GM21825 (cell line): ENCODE data around the gene CDYL2.
"Not testable (repeated sequence)": the region's sequence is repeated elsewhere in the genome, so short reads cannot be mapped to it uniquely, and the experiment has no call there.

Experiments
- ATAC-seq: cut with Tn5 transposase; IDR thresholded peaks from one replicate; pipeline ENCODE4 v1.9.1; 2021; ENCODE audit warnings: mild to moderate bottlenecking, moderate library complexity; ENCODE audit not compliant: unreplicated experiment

CDYL2 gene

DNA sequence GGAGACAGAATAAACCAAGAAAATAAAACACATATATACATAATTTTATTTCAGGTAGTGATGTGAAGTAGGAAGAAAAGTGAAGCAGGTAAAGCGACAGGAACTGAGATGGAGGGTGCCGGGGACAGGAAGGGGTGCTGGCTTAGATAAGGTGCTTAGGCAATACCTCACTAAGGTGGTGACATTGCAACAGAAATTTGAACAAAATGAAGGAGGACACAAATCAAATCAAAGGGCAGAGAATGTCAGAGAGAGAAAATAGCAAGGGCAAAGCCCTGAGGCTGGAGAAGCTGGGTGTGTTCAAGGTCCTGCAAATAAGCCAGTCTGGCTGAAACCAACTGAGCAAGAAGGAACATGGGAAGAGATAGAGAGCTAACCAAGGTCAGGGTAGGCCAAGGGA lies 5.0 kb upstream of the CDYL2 start:
- ATAC-seq, result no peak

- no peak for ATAC-seq
These were observed 3.5 kb upstream of the CDYL2 start for GRCh38 chr16:80807906-80808305.

DNA sequence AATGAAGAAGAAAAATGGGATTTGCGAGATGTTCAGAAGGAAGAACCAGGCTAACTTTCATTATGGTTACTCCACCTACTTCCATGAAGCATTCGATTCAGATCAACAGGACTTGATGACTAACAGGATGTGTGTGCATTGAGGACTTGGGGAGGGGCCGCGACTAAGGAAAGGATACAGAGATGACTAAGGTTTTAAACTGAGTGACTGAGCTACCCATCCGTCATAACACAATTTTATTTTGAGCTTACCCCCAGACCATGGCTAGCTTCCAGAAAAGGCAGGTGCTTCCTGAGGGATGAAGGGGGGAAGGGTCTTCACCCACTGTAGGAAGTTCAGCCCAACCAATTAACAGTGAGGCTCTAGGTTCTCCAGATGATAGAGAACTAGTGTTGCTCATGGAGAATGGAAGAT lies 2.5 kb upstream of the CDYL2 start:
- no peak for ATAC-seq

- no peak for ATAC-seq
These were observed 1.9 kb upstream of the CDYL2 start for GRCh38 chr16:80806289-80806688.

DNA sequence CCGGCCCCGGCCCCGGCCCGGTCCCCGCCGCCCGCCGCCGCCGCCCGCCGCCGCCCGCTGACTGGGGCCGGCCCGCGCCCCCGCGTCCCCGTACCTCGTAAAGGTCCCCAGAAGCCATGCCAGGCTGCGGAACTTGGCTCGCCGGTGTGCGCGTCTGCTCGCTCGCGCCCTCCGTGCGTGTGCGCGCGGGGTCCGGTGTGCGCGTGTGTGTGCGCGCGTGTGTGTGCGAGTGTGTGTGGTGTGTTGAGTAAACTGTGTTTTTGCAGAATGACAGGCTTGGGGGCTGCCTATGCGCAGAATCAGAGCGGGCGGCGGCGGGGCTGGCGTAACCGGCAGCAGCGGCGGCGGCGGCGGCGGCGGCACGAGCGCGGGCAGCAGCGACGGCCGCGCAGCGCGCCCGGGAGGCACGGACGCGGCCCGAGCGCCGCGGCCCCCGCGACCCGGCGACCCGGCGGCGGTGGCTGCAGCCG lies 307 bp downstream of the CDYL2 start:
- peak; percentile 11 for ATAC-seq

- ATAC-seq, result no peak
These were observed 901 bp downstream of the CDYL2 start for GRCh38 chr16:80803339-80804055.

- no peak for ATAC-seq
These were observed 1.5 kb downstream of the CDYL2 start for GRCh38 chr16:80802902-80803301.

DNA sequence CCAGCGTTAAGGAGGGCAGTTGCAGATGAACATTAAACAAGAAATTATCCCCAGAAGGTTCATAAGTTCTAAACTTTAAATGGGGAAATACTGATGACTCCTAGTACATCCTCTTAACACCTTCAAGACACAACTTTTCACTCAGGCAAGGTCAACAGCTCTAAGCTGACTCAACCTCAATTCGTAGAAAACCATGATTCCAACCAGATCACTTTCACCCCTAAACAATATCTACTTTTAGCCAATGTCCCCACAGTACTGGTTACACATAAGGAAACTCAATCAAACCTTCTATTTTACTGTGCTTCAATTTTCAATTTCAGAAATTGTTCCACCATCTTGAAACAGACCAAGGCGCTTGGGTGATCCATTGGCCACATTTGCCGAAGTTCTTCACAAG lies 2.3 kb downstream of the CDYL2 start:
- ATAC-seq, result no peak

DNA sequence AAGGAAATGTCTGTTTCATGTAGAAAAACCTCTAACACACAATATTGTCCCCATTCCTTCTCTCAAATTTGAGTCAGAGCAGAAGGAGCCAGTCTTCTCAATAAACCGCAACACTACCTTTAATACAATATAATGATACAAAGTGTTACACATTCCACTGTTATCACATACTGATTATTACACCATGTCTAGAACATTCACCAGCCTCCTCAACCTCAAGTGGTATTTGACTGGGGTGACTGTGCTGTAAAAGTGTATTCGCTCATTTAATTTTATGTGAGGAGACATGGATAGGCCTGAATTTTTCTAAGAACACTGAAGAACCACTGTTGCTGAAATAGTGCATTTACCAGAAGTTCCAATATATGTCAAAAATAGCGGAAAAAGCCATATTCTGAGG lies 10.3 kb downstream of the CDYL2 start:
- no peak for ATAC-seq

DNA sequence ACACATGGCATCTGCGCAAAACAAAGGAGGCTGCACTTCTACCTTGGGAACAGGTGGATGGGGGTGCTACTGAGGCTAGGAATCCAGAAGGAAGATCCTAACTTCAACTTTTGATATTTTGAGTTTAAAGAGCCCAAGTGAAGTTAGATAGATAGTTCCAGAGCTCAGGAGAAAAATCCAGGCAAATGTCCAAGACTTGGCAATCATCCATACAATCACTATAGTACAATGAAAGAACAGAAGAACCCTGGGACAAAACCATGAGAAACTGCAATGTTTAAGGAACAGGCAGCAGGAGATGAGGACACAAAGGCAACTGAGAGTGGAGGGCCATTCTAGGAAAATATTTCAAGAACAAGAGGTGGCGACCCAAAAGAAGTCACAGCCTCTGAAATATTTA lies 12.4 kb downstream of the CDYL2 start:
- no peak for ATAC-seq

DNA sequence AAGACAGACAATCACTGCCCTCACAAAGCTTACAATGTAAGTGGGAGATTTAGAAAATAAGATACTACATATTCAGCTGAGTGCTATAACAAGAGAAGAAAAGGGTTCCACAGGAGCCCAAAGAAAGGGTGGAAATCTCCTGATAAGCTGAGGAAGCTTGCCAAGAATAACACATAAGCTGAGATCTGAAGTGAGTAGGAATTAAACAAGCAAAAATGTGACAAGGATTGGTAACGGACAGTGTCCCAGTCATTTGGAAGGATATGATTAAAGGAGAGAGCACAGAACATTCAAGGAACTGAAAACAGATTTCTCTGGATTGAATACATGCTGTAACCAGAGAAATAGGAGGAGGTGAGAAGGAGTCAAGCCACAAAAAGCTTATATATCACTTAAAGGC lies 13.0 kb downstream of the CDYL2 start:
- ATAC-seq, result no peak

GRCh38 chr16:80790751-80791150 lies 13.6 kb downstream of the CDYL2 start:
- ATAC-seq, result no peak

- ATAC-seq, result no peak
These were observed 16.4 kb downstream of the CDYL2 start for GRCh38 chr16:80788027-80788426.

DNA sequence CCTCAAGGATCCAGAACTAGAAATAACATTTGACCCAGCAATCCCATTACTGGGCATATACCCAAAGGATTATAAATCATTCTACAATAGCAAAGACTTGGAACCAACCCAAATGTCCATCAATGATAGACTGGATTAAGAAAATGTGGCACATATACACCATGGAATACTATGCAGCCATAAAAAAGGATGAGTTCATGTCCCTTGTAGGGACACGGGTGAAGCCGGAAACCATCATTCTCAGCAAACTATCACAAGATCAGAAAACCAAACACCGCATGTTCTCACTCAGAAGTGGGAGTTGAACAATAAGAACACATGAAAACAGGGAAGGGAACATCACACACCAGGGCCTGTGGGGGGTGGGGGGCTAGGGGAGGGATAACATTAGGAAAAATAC lies 17.8 kb downstream of the CDYL2 start:
- not testable (repeated sequence) for ATAC-seq

- no peak for ATAC-seq
These were observed 19.4 kb downstream of the CDYL2 start for GRCh38 chr16:80784951-80785350.

- no peak for ATAC-seq
These were observed 25.7 kb downstream of the CDYL2 start for GRCh38 chr16:80778703-80779102.

GRCh38 chr16:80776856-80777255 lies 27.5 kb downstream of the CDYL2 start:
- ATAC-seq, result no peak

DNA sequence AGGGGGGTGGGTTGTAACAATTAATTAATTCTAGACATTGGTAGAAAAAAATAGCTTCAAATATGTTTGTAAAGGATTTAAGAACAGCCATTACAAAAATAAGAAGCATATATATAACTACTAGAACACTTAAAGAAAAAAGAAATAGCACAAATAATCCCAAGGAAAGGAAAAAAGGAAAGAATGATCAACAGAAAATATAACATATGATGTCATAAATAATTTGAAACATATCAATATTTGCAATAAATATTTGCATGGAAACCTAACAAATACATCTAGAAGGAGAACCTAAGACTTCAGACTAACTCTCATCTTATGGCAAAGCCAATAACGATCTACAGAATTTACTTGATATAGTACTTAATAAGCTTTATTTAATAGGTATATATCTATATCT lies 28.9 kb downstream of the CDYL2 start:
- no peak for ATAC-seq

GRCh38 chr16:80766798-80767197 lies 37.6 kb downstream of the CDYL2 start:
- ATAC-seq, result no peak

- no peak for ATAC-seq
These were observed 44.8 kb downstream of the CDYL2 start for GRCh38 chr16:80759419-80760162.

- ATAC-seq, result no peak
These were observed 49.9 kb downstream of the CDYL2 start for GRCh38 chr16:80754476-80754875.

- ATAC-seq, result no peak
These were observed 51.9 kb downstream of the CDYL2 start for GRCh38 chr16:80752541-80752940.
